Measurements from ENCODE around the gene UGGT2.

GRCh38 chr13:96086736-96087135, 33.5 kb upstream of the UGGT2 start:
- TF ChIP-seq, protein P1, sequence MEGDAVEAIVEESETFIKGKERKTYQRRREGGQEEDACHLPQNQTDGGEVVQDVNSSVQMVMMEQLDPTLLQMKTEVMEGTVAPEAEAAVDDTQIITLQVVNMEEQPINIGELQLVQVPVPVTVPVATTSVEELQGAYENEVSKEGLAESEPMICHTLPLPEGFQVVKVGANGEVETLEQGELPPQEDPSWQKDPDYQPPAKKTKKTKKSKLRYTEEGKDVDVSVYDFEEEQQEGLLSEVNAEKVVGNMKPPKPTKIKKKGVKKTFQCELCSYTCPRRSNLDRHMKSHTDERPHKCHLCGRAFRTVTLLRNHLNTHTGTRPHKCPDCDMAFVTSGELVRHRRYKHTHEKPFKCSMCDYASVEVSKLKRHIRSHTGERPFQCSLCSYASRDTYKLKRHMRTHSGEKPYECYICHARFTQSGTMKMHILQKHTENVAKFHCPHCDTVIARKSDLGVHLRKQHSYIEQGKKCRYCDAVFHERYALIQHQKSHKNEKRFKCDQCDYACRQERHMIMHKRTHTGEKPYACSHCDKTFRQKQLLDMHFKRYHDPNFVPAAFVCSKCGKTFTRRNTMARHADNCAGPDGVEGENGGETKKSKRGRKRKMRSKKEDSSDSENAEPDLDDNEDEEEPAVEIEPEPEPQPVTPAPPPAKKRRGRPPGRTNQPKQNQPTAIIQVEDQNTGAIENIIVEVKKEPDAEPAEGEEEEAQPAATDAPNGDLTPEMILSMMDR (IDR thresholded peaks at IDR 0.05) = no peak
- no peak for TF ChIP-seq POLR2A (IDR thresholded peaks at IDR 0.05)

Measured in adrenal gland (tissue), 5 donors.